Measurements from ENCODE around the gene VANGL1.

GRCh38 chr1:115595279-115596079, 46.3 kb upstream of the VANGL1 start:
- TF ChIP-seq CTCF (IDR thresholded peaks at IDR 0.05) (peak; percentile 51 to 88 (median 82)), POLR2AphosphoS5 (IDR thresholded peaks at IDR 0.05) (no peak), POLR2A (IDR thresholded peaks at IDR 0.05) (no peak)

Data from prostate gland (tissue), 2 donors.